GM10248 (cell line): ENCODE measurements around the gene HLF.

Experiments used
- CTCF ChIA-PET: fragments of 300-600 bp; sonication (Branson Sonifier 250); formaldehyde crosslinking; extraction: SDS; loops from one replicate; lab custom pipeline; 2021; ENCODE audit warnings: antibody characterized with exemption; lab: Yijun Ruan, JAX
- POLR2A ChIA-PET: fragments of 350-650 bp; sonication (Branson Sonifier 250); formaldehyde crosslinking; extraction: SDS; loops from one replicate; lab custom pipeline; 2020; ENCODE audit warnings: antibody characterized with exemption; lab: Yijun Ruan, JAX
- DNase-seq: peaks from one replicate; pipeline ENCODE4 v3.0.0; 2012; ENCODE audit errors: extremely low spot score
- CTCF ChIP-seq: IDR thresholded peaks from 2 replicates; pipeline ENCODE4 v1.5.1; 2012; ENCODE audit warnings: mild to moderate bottlenecking, low read depth; ENCODE audit errors: extremely low read depth, missing control alignments, control extremely low read depth

HLF gene

GRCh38 chr17:55246583-55246982 lies 18.2 kb upstream of the HLF start:
- TF ChIP-seq CTCF = no peak
- ChIA-PET CTCF (no interaction called here), POLR2A (no interaction called here)
- no peak for DNase-seq

GRCh38 chr17:55248077-55248476 lies 16.7 kb upstream of the HLF start:
- no peak for DNase-seq
- ChIA-PET CTCF (interaction anchor here (1.1 kb wide), 1 partner anchor 14 kb away, joined by 3 read pairs; no protein-coding TSS in a partner anchor), POLR2A (no interaction called here)
- TF ChIP-seq CTCF = no peak

- no peak for TF ChIP-seq CTCF
- POLR2A ChIA-PET = no interaction called here
- no peak for DNase-seq
- CTCF ChIA-PET = interaction anchor here (0.9 to 1.4 kb wide), 3 partner anchors 10 to 46 kb away, joined by 3 read pairs; no protein-coding TSS in a partner anchor
These were observed 14.9 kb upstream of the HLF start for GRCh38 chr17:55249861-55250260.

- no peak for TF ChIP-seq CTCF
- no peak for DNase-seq
- CTCF ChIA-PET = interaction anchor here (1.1 to 1.4 kb wide), 3 partner anchors 32 to 261 kb away, joined by 4 to 5 read pairs (median 4); no protein-coding TSS in a partner anchor
- POLR2A ChIA-PET = no interaction called here
These were observed 10.4 kb upstream of the HLF start for GRCh38 chr17:55254375-55254774.

- ChIA-PET POLR2A (no interaction called here), CTCF (no interaction called here)
- TF ChIP-seq CTCF = no peak
- DNase-seq = no peak
These were observed 6.1 kb upstream of the HLF start for GRCh38 chr17:55258578-55259135.

GRCh38 chr17:55259684-55260111 lies 5.1 kb upstream of the HLF start:
- CTCF ChIA-PET = interaction anchor here (0.6 kb wide), 1 partner anchor 10 kb away, joined by 3 read pairs; no protein-coding TSS in a partner anchor
- no peak for TF ChIP-seq CTCF
- POLR2A ChIA-PET = no interaction called here
- DNase-seq = no peak
